CD4-positive, alpha-beta T cell treated with Interleukin-1 beta for 1 hour (primary cell): ENCODE results near the gene KREMEN1.

Source experiments
- DNase-seq, 2 donors: peaks; one replicate each; pipeline ENCODE4 v3.0.0-alpha.2; 2020 to 2022

Gene KREMEN1

GRCh38 chr22:29209624-29209929 lies 136.7 kb downstream of the KREMEN1 start:
- DNase-seq: no peak

DNA sequence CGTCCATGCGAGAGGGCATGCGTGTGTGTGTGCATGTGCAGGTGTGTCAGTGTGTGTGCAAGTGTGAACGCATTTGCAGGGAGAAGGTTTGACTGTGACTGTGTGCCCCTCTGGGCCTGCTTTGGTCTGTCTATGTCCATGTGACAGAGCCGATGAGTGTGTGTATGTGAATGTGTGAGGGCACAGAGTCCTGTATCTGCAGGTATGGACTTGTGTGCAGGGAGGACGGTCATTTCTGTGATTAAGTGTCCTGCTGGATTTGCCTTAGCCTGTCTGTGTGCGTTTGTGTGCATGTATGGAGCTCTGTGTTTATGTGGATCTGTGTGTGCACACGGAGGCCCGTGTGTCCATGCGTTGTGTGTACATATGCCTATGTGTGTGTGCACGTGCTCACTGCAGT lies 138.2 kb downstream of the KREMEN1 start:
- no peak for DNase-seq

DNA sequence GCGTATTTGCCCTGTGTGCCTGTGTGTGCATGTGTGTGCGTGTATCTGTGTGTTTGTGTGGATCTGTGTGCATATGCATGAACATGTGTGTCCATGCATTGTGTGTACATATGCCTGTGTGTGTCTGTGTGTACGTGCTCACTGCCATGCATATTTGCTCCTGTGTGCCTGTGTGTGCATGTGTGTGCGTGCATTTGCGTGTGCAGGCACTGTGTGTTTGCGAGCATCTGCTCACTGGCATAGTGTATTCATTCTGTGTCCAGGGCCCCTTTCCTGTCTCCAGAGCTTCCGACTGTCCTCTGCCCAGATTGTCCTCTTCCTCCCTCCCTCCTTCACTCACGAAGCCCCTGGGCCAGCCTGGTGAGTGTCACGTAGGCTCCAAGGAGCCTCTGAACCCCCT lies 138.6 kb downstream of the KREMEN1 start:
- no peak for DNase-seq

- no peak for DNase-seq
Observed at GRCh38 chr22:29212743-29213142, 139.9 kb downstream of the KREMEN1 start.

- no peak for DNase-seq
Observed at GRCh38 chr22:29213493-29213892, 140.7 kb downstream of the KREMEN1 start.

DNA sequence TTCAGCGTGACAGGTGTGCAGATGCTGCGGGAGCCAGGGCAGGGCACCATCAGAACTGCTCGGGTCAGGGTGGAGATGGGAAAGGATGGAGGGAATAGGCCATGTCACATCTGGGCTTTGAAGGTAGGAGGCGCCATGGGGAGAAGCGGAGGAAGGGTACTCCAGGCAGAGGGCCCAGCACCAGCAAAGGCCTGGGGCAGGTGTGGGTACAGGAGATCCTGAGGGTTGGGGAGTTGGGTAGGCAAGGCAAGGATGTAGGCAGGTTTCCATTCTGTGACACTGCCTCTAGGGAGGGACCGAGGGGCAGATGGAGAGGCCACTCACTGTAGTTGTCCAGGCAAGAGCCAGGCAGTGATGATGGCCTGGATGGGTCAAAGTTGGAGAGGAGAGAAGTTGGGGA lies 141.4 kb downstream of the KREMEN1 start:
- no peak for DNase-seq

GRCh38 chr22:29215012-29215860 lies 142.4 kb downstream of the KREMEN1 start:
- DNase-seq: no peak

DNA sequence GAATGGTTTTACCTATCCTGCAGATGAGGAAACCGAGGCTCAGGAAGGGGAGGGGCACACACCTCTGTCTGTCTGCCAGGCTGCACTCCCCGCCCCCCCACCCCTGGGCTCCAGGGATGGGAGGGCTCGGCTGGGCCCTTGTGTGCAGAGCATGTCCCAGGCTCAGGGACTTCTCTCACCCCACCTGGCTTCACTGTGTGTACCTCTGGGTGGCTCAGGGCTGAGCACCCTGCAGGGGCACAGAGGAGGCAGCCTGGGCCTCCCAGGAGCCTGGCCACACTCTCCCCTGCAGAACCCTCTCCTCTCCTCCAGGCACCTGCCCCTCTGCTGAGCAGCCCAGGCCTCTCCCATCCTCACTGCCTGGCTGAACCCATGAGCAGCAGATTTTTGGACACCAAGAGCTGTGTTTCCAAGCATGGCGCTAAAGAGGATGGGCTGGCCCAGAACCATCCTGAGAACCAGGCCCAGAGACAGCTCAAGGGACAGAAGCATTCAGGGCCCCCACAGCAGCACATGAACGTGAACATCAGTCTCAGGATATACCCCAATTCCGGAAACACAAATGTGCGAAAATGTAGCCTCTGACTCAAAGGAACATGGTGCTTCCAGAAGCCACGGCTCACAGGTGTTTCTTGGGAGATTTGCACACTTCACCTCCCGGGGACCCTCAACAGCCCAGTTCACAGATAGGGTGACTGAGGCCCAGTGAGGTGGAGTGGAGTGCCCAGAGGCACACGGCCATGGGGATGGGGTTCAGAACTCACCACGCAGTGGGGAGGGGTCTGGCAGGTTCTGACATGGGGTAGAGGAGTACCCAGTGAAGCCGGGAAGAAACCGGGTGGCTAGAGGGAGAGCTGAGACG lies 143.4 kb downstream of the KREMEN1 start:
- no peak for DNase-seq

- DNase-seq: no peak
Observed at GRCh38 chr22:29216873-29217666, 144.2 kb downstream of the KREMEN1 start.
